Activated CD8-positive, alpha-beta T cell treated with anti-CD3 and anti-CD28 coated beads for 36 hours (primary cell): ENCODE results near the gene TRAPPC8. TPM values are rescaled to one million over a fixed set of nuclear protein-coding genes. Genes with fewer than 3 reads are reported as not detected.

Experiments
- ATAC-seq: fragments of 200-7000 bp; cut with Tn5 transposase; one replicate; pipeline ENCODE4 v1.10.0; 2021; ENCODE audit warnings: mild to moderate bottlenecking, moderate library complexity
- CTCF ChIA-PET: fragments of 350-600 bp; sonication (Branson Sonifier 250); formaldehyde crosslinking; loops from one replicate; lab custom pipeline; 2021; ENCODE audit warnings: antibody characterized with exemption; lab: Charles Lee
- POLR2A ChIA-PET: fragments of 350-600 bp; sonication (Branson Sonifier 250); formaldehyde crosslinking; loops from one replicate; lab custom pipeline; 2021; ENCODE audit warnings: antibody characterized with exemption; lab: Charles Lee
- DNase-seq: peaks from one replicate; pipeline ENCODE4 v3.0.0-alpha.2; 2020
- H3K27ac Mint-ChIP-seq: one replicate; pipeline ENCODE4 v1.8.0; 2021; ENCODE audit warnings: mild to moderate bottlenecking, mixed read lengths
- H3K27me3 Mint-ChIP-seq: one replicate; pipeline ENCODE4 v1.8.0; 2021; ENCODE audit warnings: mixed read lengths
- H3K36me3 Mint-ChIP-seq: one replicate; pipeline ENCODE4 v1.8.0; 2021; ENCODE audit warnings: low read depth, mixed read lengths
- H3K4me1 Mint-ChIP-seq: one replicate; pipeline ENCODE4 v1.8.0; 2021; ENCODE audit warnings: low read depth, mixed read lengths
- H3K4me3 Mint-ChIP-seq: one replicate; pipeline ENCODE4 v1.8.0; 2021; ENCODE audit warnings: mild to moderate bottlenecking, moderate library complexity, mixed read lengths
- H3K9me3 Mint-ChIP-seq: one replicate; pipeline ENCODE4 v1.8.0; 2021; ENCODE audit warnings: mixed read lengths
- intact Hi-C: fragments of 100-400 bp; cut with micrococcal nuclease; formaldehyde crosslinking; loops from one replicate; pipeline ENCODE4 v1.10.0; 2022
- total RNA-seq, 2 experiments: library from RNA; stranded (reverse); gene quantifications; one replicate each; pipeline ENCODE4 v1.2.3, GENCODE V29; 2021
- TF ChIP-seq, protein P1 (sequence below): fragments of 200-600 bp; IDR thresholded peaks from one replicate; pipeline ENCODE4 v1.8.0; 2022; ENCODE audit warnings: antibody characterized with exemption, mild to moderate bottlenecking

TRAPPC8 gene
- total RNA-seq, 2 experiments from 2014 or later, result 26.1 to 29.6 TPM

DNA sequence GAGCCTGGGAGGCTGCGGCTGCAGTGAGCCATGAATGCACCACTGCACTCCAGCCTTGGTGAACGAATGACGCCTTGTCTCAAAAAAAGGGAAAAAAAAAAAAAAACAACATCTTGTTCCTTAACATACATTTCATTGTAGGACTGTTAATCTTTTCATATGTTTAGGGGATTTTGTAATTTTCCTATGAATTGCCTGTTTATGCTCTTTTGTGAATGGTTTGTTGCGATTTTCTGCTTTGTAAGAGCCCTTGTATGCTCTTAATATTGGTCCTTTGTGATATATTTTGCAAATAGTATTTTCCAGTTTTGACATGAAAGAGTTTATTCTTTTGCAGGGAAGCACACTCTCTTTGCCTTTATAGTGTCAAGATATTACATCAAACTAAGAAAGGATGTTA, 50.0 kb downstream of the TRAPPC8 start:
- Mint-ChIP-seq H3K4me3 (no peak overlapping the region), H3K36me3 (peaks cover 30% of the 10 kb centered on the region), H3K27ac (no peak overlapping the region), H3K9me3 (peaks cover 3% of the 10 kb centered on the region), H3K4me1 (no peaks in the 10 kb centered on the region), H3K27me3 (no peaks in the 10 kb centered on the region)
- TF ChIP-seq, protein P1, sequence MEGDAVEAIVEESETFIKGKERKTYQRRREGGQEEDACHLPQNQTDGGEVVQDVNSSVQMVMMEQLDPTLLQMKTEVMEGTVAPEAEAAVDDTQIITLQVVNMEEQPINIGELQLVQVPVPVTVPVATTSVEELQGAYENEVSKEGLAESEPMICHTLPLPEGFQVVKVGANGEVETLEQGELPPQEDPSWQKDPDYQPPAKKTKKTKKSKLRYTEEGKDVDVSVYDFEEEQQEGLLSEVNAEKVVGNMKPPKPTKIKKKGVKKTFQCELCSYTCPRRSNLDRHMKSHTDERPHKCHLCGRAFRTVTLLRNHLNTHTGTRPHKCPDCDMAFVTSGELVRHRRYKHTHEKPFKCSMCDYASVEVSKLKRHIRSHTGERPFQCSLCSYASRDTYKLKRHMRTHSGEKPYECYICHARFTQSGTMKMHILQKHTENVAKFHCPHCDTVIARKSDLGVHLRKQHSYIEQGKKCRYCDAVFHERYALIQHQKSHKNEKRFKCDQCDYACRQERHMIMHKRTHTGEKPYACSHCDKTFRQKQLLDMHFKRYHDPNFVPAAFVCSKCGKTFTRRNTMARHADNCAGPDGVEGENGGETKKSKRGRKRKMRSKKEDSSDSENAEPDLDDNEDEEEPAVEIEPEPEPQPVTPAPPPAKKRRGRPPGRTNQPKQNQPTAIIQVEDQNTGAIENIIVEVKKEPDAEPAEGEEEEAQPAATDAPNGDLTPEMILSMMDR, result no peak
- ATAC-seq, result no peak
- no peak for DNase-seq
- ChIA-PET POLR2A (no interaction called here), CTCF (interaction anchor here (1.0 kb wide), 1 partner anchor 25 kb away, joined by 3 read pairs; no protein-coding TSS in a partner anchor)
- intact Hi-C loops, result no loop called here

DNA sequence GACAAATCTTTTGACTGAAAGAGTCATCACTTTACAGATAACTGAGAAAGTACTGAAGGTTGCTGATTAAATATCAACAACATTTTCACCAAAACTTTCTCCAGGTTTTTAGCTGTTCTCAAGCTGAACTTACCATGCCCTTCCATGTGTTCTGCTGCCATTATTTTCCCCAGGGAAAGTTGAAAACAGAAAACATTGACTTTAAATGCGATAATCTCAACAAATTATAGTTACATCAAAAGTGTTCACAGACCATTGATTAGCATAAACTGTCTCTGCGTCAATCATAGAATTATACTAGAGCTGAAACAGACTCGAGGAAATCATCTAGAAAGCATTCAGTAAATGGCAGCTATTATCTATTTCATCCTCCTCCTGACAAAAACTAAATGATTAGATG, 51.4 kb downstream of the TRAPPC8 start:
- ChIA-PET CTCF (interaction anchor here (1.1 to 1.4 kb wide), 3 partner anchors 13 to 328 kb away, joined by 3 to 5 read pairs (median 3); no protein-coding TSS in a partner anchor), POLR2A (no interaction called here)
- Mint-ChIP-seq H3K36me3 (peaks cover 38% of the 10 kb centered on the region), H3K9me3 (peaks cover 3% of the 10 kb centered on the region), H3K4me1 (no peaks in the 10 kb centered on the region), H3K27ac (no peak overlapping the region), H3K4me3 (no peak overlapping the region), H3K27me3 (no peaks in the 10 kb centered on the region)
- ATAC-seq (no peak), DNase-seq (no peak)
- intact Hi-C loops, result no loop called here
- TF ChIP-seq, protein P1, result no peak

GRCh38 chr18:31884020-31884419, 58.9 kb downstream of the TRAPPC8 start:
- CTCF ChIA-PET, result no interaction called here

GRCh38 chr18:31880186-31880898, 62.6 kb downstream of the TRAPPC8 start:
- Mint-ChIP-seq H3K27me3 (no peaks in the 10 kb centered on the region), H3K4me3 (no peak overlapping the region), H3K9me3 (peaks cover 11% of the 10 kb centered on the region), H3K4me1 (peaks cover 17% of the 10 kb centered on the region), H3K36me3 (peaks cover 66% of the 10 kb centered on the region), H3K27ac (no peak overlapping the region)
- no peak for DNase-seq
- ChIA-PET CTCF (no interaction called here), POLR2A (no interaction called here)
- no peak for ATAC-seq
- intact Hi-C loops, result no loop called here
- TF ChIP-seq, protein P1, result no peak

More at GRCh38 chr18:31884020-31884419, 58.9 kb downstream of the TRAPPC8 start:
- Mint-ChIP-seq H3K4me1 (peaks cover 17% of the 10 kb centered on the region), H3K4me3 (no peak overlapping the region), H3K9me3 (peaks cover 14% of the 10 kb centered on the region), H3K36me3 (peaks cover 74% of the 10 kb centered on the region), H3K27me3 (no peaks in the 10 kb centered on the region), H3K27ac (no peak overlapping the region)
- POLR2A ChIA-PET, result no interaction called here
- TF ChIP-seq, protein P1, result no peak
- intact Hi-C loops, result no loop called here
- DNase-seq (no peak), ATAC-seq (no peak)

GRCh38 chr18:31878358-31878757, 64.6 kb downstream of the TRAPPC8 start:
- peaks cover 11% of the 10 kb centered on the region for H3K9me3 Mint-ChIP-seq
- TF ChIP-seq, protein P1, result no peak
- DNase-seq (no peak), ATAC-seq (no peak)
- intact Hi-C loops, result no loop called here
- peaks cover 60% of the 10 kb centered on the region for H3K36me3 Mint-ChIP-seq
- CTCF ChIA-PET, result interaction anchor here (1.0 kb wide), 1 partner anchor 19 kb away, joined by 3 read pairs; no protein-coding TSS in a partner anchor
- H3K27me3 Mint-ChIP-seq, result no peaks in the 10 kb centered on the region
- POLR2A ChIA-PET, result no interaction called here
- H3K27ac Mint-ChIP-seq, result no peak overlapping the region
- H3K4me3 Mint-ChIP-seq, result no peak overlapping the region
- H3K4me1 Mint-ChIP-seq, result peaks cover 15% of the 10 kb centered on the region
